Calu3 (cell line): ENCODE results near the gene ENDOU. TPM values are rescaled to one million over a fixed set of nuclear protein-coding genes. Genes with fewer than 3 reads are reported as not detected.

Experiments
- BruUV-seq: library from RNA; stranded (reverse); fragments of 400-500 nt; replicated peaks from 2 replicates; lab custom pipeline; 2021; lab: Mats Ljungman, UMichigan
- CTCF ChIA-PET: fragments of 300-600 bp; sonication (Branson Sonifier 250); formaldehyde crosslinking; loops from one replicate; lab custom pipeline; 2022; ENCODE audit warnings: antibody characterized with exemption; lab: Charles Lee
- DNase-seq: peaks from one replicate; pipeline ENCODE4 v3.0.0; 2022
- H3K27ac Mint-ChIP-seq: one replicate; pipeline ENCODE4 v1.8.0; 2022; ENCODE audit warnings: mixed read lengths; ENCODE audit not compliant: unreplicated experiment
- H3K27me3 Mint-ChIP-seq: one replicate; pipeline ENCODE4 v1.8.0; 2022; ENCODE audit warnings: mixed read lengths; ENCODE audit not compliant: unreplicated experiment
- H3K36me3 Mint-ChIP-seq: one replicate; pipeline ENCODE4 v1.8.0; 2022; ENCODE audit warnings: mild to moderate bottlenecking, moderate library complexity, mixed read lengths; ENCODE audit not compliant: insufficient read depth, unreplicated experiment
- H3K4me1 Mint-ChIP-seq: one replicate; pipeline ENCODE4 v1.8.0; 2022; ENCODE audit warnings: mild to moderate bottlenecking, low read depth, mixed read lengths; ENCODE audit not compliant: unreplicated experiment
- H3K4me3 Mint-ChIP-seq: one replicate; pipeline ENCODE4 v1.8.0; 2022; ENCODE audit warnings: mild to moderate bottlenecking, low read depth, moderate library complexity, mixed read lengths; ENCODE audit not compliant: unreplicated experiment
- H3K9me3 Mint-ChIP-seq: one replicate; pipeline ENCODE4 v1.8.0; 2022; ENCODE audit warnings: low read depth, mixed read lengths; ENCODE audit not compliant: unreplicated experiment
- intact Hi-C: fragments of 100-400 bp; cut with micrococcal nuclease; formaldehyde crosslinking; loops from one replicate; pipeline ENCODE4 v1.10.0; 2022; ENCODE audit not compliant: unreplicated experiment
- total RNA-seq: library from RNA; stranded (reverse); gene quantifications from 2 replicates; pipeline ENCODE4 v1.2.3, GENCODE V29; 2022
- TF ChIP-seq, protein P1 (sequence below): fragments of 200-600 bp; IDR thresholded peaks from one replicate; pipeline ENCODE4 v1.8.0; 2022; ENCODE audit warnings: antibody characterized with exemption; ENCODE audit not compliant: unreplicated experiment

ENDOU gene
- total RNA-seq, 1 experiment from 2014 or later = not detected

DNA sequence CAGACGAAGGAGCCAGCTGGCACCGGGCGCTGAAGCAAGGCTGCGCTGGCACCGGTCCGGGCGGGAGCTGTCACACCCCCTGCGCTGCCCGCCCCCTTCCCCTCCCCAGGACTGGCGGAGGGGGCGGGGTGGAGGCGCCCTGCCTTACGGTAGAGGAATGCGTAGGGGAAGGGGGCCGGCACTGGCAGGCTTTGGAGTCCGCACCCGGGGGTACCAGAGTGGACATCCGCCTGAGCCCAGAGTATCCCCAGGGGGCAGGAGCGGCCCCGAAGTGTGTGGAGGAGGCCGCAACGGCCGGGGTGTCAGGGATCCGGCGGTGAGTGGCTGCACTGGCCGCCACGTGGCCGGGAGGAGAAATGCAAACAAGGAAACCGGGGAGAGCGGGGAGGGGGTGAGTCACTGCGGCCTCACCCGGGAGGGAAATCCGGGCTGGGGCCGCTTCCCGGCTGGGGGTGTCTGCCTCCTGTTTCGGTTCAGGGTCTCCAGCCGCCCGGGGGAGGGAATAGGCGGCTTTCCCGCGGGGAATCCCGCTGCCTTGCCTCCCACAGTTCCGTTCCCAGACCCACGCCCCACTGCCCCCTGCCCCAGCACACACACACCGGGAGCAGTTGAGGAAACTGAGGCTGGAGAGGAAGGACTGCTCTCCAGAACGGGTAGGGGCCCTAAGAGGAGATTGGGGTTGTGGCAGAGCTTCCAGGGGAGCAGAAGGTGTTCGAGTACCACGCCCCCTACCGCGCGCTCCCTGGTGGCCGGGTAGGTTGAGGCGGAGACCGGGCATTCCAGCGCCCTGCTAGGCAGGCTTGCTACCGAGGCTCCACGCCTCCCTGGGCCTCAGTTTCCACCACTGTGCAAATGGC is 33.8 kb upstream of the ENDOU start, which contains the start of gene RAPGEF3:
RAPGEF3 (minus strand) TSS at position 47 of the 857 bp plus-strand sequence. CDS start 324 bp downstream, outside the sequence.
- CTCF ChIA-PET = interaction anchor here (0.9 to 2.1 kb wide), 4 partner anchors 12 to 17 kb away, joined by 3 to 14 read pairs (median 6); no protein-coding TSS in a partner anchor
- peak; percentile 83 for DNase-seq
- H3K9me3 Mint-ChIP-seq = no peaks in the 10 kb centered on the region
- H3K4me1 Mint-ChIP-seq = peaks cover 34% of the 10 kb centered on the region
- H3K27me3 Mint-ChIP-seq = no peaks in the 10 kb centered on the region
- peak within 1 kb of the TSS; percentile 82 for H3K4me3 Mint-ChIP-seq
- TF ChIP-seq, protein P1, sequence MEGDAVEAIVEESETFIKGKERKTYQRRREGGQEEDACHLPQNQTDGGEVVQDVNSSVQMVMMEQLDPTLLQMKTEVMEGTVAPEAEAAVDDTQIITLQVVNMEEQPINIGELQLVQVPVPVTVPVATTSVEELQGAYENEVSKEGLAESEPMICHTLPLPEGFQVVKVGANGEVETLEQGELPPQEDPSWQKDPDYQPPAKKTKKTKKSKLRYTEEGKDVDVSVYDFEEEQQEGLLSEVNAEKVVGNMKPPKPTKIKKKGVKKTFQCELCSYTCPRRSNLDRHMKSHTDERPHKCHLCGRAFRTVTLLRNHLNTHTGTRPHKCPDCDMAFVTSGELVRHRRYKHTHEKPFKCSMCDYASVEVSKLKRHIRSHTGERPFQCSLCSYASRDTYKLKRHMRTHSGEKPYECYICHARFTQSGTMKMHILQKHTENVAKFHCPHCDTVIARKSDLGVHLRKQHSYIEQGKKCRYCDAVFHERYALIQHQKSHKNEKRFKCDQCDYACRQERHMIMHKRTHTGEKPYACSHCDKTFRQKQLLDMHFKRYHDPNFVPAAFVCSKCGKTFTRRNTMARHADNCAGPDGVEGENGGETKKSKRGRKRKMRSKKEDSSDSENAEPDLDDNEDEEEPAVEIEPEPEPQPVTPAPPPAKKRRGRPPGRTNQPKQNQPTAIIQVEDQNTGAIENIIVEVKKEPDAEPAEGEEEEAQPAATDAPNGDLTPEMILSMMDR = peak; percentile 29
- intact Hi-C loops = loop anchor here (2.0 kb wide), 1 partner anchor 14 kb away; no protein-coding TSS in a partner anchor
- H3K27ac Mint-ChIP-seq = peak within 1 kb of the TSS; percentile 85
- TSS peak; percentile 11 for BruUV-seq
- peaks cover 17% of the 10 kb centered on the region for H3K36me3 Mint-ChIP-seq

DNA sequence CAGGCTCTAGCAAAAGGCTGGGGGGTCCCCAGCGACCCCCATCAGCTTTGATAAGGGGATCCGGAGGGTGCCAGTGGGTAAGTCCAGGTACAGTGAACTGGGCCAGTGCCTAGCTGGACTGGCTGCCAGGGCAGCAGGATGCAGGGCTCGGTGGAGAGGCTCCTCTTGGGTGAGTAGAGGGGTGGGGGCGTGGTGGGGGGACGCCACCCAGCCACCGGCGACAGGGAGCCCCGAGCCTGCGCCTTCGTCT is 33.2 kb upstream of the ENDOU start:
- Mint-ChIP-seq H3K36me3 (peaks cover 21% of the 10 kb centered on the region), H3K27ac (no peak overlapping the region), H3K4me3 (peak overlapping the region; percentile 82), H3K27me3 (no peaks in the 10 kb centered on the region), H3K9me3 (no peaks in the 10 kb centered on the region), H3K4me1 (peaks cover 40% of the 10 kb centered on the region)
- DNase-seq = no peak
- intact Hi-C loops = loop anchor here (2.0 kb wide), 1 partner anchor 14 kb away; no protein-coding TSS in a partner anchor
- no TSS peak for BruUV-seq
- CTCF ChIA-PET = interaction anchor here (0.9 to 2.1 kb wide), 4 partner anchors 13 to 17 kb away, joined by 3 to 14 read pairs (median 6); no protein-coding TSS in a partner anchor
- TF ChIP-seq, protein P1 = no peak

DNA sequence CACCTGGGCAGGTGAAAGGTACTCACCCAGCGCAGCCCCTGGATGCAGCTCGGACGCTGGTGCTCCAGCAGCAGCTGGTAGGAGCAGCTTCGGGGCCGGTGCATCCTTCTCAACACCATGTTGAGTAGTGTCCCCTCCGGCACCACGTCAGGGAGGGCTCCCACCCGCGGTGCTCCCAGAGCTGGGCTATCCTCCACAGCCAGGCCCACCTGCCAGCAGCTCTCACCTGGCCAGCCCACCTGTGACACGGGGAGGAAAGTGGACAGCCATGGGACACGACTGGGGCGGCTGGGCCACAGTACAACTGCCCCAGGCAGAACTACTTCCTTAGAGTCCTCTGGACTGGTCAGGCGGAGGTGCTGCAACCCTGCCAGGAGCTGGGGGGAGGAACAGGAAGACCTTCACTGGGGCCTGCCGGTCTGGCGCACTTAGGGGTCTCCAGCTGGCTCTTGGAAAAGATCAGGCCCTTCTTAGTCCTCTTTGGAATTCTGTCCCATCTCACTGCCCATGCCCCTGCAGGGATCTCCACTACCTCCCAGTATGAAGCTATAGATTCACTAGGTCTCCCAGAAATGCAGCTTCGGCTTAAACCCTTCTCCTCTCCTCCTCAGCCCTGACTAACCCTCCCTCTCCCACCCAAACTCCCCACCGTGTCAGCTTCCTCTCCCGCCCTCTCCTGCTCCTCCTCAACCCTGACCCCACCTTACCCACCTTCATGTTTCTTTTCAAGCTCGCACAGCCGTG is 32.7 kb upstream of the ENDOU start:
- no peaks in the 10 kb centered on the region for H3K9me3 Mint-ChIP-seq

DNA sequence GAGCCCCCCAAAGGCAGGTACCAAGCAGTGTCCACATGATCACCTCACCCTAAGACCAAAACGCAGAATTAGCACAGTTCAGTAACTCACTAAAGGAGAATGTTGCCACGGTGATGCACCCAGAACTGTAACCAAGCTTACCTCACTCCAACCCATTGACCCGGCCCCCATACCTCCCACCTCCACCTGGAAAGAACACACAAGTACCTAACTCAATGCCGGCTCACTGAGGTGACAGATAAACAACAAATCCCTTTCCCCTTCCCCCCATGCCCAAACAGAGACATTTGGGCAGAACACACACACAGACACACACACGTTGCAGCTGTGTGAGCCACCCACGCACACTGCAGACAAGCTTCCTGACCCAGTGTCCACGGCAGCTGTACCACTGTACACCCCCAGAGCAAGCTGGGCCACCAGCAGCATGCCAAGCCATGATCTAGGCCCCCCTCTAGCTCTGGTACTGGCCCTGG is 32.1 kb upstream of the ENDOU start:
- intact Hi-C loops = no loop called here
- no peak for DNase-seq
- BruUV-seq = no TSS peak
- Mint-ChIP-seq H3K9me3 (no peaks in the 10 kb centered on the region), H3K27me3 (no peaks in the 10 kb centered on the region), H3K4me3 (peak overlapping the region; percentile 82), H3K36me3 (peaks cover 25% of the 10 kb centered on the region), H3K27ac (no peak overlapping the region), H3K4me1 (peaks cover 51% of the 10 kb centered on the region)
- CTCF ChIA-PET = interaction anchor here (1.0 to 2.1 kb wide), 3 partner anchors 10 to 15 kb away, joined by 3 to 14 read pairs (median 4); partner anchors contain the start of gene SLC48A1
- TF ChIP-seq, protein P1 = no peak

More for the DNA sequence above, 32.7 kb upstream of the ENDOU start:
- Mint-ChIP-seq H3K4me1 (peaks cover 45% of the 10 kb centered on the region), H3K27me3 (no peaks in the 10 kb centered on the region), H3K36me3 (peaks cover 25% of the 10 kb centered on the region), H3K4me3 (peak overlapping the region; percentile 82), H3K27ac (no peak overlapping the region)
- no peak for DNase-seq
- CTCF ChIA-PET = interaction anchor here (0.9 to 2.1 kb wide), 5 partner anchors 9 to 17 kb away, joined by 3 to 14 read pairs (median 3); partner anchors contain the start of gene SLC48A1
- intact Hi-C loops = loop anchor here (2.0 kb wide), 1 partner anchor 13 kb away; no protein-coding TSS in a partner anchor
- TF ChIP-seq, protein P1 = no peak
- BruUV-seq = no TSS peak
